GM23248 (cell line): Measurements from ENCODE around the gene ADAMTS5.

Experiments
- EZH2 ChIP-seq: fragments of 200-600 bp; sonication (generic); IDR thresholded peaks from 2 replicates; pipeline ENCODE4 v1.6.1; 2018; ENCODE audit warnings: antibody characterized with exemption, mild to moderate bottlenecking; ENCODE audit not compliant: insufficient read depth, poor library complexity, severe bottlenecking
- EZH2phosphoT487 ChIP-seq: fragments of 200-600 bp; sonication (generic); IDR thresholded peaks from 2 replicates; pipeline ENCODE4 v1.6.1; 2018; ENCODE audit warnings: antibody characterized with exemption, moderate library complexity, mild to moderate bottlenecking, low read depth; ENCODE audit not compliant: insufficient read depth

DNA sequence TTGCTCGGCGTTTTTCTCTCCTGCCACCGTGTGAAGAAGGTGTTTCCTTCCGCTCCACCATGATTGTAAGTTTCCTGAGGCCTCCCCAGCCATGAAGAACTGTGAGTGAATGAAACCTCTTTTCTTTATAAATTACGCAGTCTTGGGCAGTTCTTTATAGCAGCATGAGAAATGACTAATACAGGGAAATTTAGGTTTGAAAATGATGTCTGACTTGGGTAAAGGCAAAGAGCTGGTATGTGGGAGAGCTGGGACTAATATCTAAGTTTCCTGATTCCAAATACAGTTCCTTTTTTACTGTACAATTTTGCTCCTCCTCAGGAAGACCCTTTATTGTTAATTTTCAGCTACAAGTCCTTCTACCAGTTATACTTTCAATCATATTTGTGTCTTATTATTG, 16.7 kb upstream of the ADAMTS5 start:
- TF ChIP-seq EZH2phosphoT487, result no peak
- TF ChIP-seq EZH2, result no peak
